Fibroblast of skin of abdomen (primary cell): ENCODE results near the gene HS6ST3.

ENCODE experiments used
- DNase-seq: peaks from one replicate; pipeline ENCODE4 v3.0.0-alpha.2; 2013

Gene HS6ST3

DNA sequence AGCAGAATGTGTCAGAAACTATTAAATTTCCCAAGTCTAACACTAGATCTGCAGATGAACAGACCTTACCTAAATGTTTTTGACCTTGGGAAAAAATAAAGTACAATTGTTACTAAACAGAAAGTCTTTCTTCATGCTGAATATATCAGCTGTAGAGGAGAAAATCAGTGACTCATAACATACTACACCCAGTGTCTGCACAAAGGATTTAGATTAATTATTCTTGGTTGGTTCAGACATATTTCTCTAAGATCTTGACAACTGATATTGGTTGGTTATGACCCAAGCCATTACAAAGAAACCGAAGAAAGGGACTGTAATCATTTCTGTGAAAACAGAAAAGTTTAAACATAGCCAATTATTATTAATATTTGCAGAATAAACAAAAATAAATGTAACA, 225.1 kb downstream of the HS6ST3 start:
- DNase-seq, result no peak

- DNase-seq, result no peak
Observed at GRCh38 chr13:96338030-96338429, 248.1 kb downstream of the HS6ST3 start.

DNA sequence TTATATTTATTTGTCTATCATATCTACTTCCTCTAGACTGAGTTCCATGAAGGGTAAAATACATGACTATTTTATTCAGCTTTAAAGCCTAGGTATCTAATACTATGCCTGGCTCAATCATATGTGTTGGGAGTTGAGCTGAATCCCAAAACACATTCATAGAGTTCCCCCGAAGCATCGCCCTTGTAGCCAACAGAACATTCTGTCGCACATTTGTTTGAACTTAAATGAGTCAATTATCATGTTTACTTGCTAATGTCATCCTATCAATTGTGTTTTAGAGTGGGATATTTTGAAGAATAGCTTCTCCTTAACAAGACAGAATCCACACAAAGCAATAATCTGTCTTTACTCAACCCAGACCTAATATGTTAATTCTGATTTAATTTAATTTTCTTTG, 252.4 kb downstream of the HS6ST3 start:
- no peak for DNase-seq

DNA sequence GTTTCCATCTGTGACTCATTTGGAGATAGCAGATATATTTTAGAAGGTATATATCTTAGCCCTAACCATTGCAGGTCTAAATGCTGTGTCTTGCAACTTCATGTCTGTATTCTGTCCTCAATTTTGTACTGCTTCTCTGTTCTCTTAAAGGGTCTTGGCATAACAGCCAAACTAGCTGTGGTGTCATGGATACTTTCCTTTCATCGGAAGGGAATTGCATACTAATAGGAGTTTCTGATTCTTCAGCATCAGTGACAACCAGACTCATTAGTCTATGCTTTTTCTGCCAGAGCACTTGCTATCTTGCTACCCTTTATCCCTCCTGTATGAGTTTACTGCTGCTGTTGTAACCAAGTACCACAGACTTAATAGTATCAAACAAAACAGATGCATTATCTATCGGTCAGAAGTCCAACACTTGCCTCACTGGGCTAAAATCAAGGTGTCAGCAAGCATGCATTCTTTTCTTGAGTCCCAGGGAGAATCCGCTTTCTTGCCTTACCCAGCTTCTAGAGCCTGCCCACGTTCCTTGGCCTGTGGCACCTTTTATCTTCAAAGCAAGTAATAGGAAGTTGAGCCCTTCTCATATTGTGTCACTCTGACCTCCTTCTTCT, 253.1 kb downstream of the HS6ST3 start:
- no peak for DNase-seq

DNA sequence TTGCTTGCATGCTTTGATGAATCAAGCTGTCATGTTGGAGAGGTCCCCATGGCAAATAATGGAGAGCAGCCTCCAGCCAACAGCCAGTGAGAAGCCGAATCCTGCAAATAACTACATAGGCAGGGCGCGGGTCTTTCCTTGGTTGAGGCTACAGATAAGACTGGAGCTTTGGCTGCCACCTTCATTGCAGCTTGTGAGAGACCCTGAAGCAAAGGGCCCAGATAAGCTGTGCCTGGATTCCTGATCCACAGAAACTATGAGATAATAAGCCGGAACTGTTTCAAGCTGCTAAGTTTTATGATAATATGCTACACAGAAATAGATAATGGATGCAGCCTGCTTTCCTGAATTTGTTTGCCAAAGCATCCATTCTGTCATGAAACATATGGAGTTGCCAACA, 257.0 kb downstream of the HS6ST3 start:
- no peak for DNase-seq

GRCh38 chr13:96373597-96373996, 283.7 kb downstream of the HS6ST3 start:
- no peak for DNase-seq

- no peak for DNase-seq
Observed at GRCh38 chr13:96377835-96378234, 287.9 kb downstream of the HS6ST3 start.

DNA sequence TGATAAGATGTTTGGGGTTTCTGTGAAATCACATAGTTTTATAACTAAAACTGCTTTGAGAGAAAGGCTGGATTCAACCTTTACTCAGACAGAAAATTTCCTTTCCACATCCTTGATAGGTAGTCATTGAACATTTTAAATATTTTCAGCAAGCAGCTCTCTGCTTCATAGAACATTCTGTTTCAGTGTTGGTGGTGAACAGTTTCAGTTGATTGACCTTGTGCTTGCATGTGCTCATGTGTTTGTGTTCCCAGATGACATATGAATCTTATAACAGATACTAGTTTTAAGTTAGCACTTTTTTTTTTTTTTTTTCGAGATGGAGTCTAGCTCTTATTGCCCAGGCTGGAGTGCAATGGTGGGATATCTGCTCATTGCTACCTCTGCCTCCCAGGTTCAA, 290.1 kb downstream of the HS6ST3 start:
- DNase-seq, result no peak

GRCh38 chr13:96381681-96382080, 291.8 kb downstream of the HS6ST3 start:
- DNase-seq, result no peak

DNA sequence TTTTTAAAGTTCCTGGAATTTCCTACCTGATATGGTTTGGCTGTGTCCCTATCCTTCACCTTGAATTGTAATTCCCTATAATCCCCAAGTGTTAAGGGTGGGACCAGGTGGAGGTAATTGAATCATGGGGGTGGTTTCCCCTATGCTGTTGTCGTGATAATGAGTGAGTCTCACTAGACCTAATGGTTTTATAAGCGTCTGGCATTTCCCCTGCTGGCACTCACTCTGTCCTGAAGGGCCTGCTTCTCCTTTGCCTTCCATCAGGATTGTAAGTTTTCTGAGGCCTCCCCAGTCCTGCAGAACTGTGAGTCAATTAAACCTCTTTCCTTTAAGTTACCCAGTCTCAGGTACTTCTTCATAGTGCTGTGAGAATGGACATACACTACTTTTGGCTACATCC, 298.7 kb downstream of the HS6ST3 start:
- no peak for DNase-seq

DNA sequence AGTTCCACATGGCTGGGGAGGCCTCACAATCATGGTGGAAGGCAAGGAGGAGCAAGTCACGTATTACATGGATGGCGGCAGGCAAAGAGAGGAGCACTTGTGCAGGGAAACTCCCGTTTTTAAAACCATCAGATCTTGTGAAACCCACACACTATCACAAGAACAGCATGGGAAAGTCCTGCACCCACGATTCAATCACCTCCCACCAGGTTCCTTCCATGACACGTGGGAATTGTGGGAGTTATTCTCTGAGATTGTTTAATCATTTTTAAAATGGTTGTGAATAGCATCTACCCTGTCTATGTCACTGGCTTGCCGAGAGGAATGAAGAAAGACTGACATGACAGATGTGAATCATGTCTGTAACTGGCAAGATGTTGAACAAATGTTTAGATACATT, 301.7 kb downstream of the HS6ST3 start:
- DNase-seq, result no peak

GRCh38 chr13:96397807-96398206, 307.9 kb downstream of the HS6ST3 start:
- DNase-seq, result no peak

DNA sequence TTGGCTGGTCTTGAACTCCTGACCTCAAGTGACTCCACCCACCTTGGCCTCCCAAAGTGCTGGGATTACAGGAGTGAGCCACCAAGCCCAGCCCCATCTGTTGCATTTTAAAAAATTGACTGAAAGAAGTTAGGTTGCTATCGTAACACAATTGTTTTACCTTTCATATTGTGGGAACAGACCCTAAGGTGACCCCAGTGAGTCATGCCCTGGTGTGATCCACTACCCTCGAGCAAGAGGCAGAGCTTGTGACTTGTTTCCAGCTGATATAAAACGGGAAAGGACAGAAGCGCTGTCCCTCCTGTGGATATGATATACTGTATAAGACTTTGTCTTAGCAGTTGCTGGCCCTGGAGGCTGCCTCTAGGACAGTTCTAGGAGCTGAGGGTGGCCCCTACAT, 308.6 kb downstream of the HS6ST3 start:
- DNase-seq, result no peak

GRCh38 chr13:96403241-96403640, 313.3 kb downstream of the HS6ST3 start:
- DNase-seq, result no peak

- no peak for DNase-seq
Observed at GRCh38 chr13:96403651-96404050, 313.7 kb downstream of the HS6ST3 start.

DNA sequence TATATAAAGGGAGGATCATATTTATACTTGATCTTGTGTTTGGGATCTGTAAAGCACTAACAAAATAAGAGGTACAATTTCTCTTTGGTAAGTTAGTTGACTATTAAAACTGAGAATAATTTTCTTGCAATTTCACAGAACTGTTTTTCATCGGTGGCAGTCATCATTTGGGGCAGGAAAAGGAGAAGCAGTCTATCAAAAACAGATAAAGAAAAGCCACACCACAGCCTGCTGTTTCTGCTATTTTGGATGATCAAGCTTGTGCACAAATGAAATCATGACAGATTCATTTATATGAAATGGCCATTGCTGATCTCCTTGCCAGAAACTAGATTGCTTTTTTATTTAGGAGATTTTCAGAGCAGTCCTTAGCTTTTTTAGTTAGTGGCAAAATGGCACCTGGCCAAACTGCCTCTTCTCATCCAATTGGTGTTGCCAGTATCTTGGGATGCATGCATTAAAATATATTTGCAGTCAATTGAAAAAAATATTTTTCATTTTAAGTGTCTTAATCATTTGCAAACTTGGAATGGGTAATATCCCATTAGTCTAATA, 326.0 kb downstream of the HS6ST3 start:
- no peak for DNase-seq

DNA sequence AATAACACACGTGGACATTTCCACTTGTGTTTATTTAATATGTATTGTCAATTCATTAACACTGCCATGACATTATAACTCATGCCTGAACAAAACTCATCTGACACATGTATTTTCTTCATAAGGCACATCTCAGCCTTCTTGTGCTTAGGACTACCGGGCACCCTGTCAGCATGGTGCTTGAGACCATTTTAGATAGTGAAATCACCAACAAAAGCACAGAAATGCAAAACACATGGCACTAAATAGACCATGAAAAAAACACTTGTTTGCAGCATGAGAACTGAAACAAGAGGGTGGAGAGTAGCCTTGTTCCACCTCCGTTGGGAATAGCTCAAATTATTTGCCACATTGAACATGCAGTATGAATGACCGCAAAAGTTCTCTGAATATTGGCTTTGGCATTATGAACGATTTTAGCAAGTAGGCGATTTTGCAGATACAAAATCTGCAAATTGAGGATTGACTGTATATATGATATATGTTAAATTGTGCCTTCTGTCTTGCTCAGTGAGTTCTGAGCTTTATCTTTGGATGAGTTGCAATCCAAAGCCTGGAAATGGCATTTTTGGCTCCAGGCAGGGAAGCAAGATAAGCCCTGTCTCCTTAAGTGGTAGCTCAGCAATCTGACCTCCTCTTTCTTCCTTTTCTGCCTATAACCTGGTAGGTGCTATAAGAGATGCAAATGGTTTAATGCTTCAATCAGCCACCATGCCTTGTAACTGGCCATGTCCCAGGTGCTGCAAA, 328.2 kb downstream of the HS6ST3 start:
- no peak for DNase-seq

DNA sequence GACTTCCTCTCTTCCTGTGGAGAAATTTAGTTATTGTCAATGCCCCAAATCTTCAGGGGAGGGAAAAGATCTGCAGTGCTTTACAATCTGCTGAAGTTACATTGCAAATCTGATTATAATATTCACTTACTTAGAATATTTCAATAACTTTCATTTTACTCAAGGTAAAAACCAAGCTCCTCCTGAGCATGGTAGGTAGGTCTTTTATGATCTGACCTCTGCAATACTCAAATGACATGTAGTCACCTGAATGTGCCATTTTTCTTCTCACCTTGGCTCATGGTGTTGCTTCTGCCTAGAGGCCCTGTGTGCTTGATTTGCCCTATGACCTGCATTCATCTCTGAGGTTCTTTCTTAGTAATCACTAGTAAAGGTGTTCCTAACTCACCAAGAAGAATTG, 331.4 kb downstream of the HS6ST3 start:
- no peak for DNase-seq

GRCh38 chr13:96422002-96422401, 332.1 kb downstream of the HS6ST3 start:
- no peak for DNase-seq

DNA sequence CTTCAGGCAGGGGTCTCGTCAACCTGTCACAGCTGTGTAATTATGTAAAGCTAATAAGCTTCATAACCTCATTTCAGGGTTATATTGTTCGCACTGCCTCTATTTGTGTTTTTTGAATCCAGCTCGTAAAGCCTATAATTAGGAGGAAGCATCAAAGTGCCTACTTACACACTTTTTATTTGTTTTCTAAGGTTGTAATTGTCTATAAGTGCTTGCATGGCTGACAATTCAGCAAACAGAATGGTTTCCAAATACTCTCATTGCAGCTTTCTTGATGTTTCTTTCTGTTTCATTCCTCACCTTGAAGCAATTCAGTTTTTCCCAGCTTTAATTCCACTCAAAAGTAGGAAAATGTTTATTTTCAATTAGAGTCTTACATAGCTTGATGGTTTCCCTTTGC, 336.3 kb downstream of the HS6ST3 start:
- DNase-seq, result no peak

DNA sequence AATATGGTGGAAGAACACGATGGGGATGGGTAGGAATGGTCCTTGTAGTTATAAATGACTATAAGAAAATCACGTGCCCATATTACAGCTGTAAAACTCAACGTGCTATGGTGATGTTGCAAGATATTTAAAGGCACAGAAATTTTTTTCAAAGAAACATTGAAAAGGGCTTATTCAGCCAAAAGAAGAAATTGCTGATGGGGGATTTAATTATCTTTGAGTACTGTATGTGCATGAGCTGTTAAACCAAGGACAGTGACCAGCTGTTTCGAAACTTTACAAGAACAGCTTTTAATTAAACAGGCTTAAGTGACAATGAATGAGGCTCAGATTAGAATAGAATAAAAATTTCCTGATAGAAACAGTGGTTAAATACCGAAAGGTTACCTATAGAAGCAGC, 339.0 kb downstream of the HS6ST3 start:
- no peak for DNase-seq

- DNase-seq, result no peak
Observed at GRCh38 chr13:96431044-96431581, 341.2 kb downstream of the HS6ST3 start.

- no peak for DNase-seq
Observed at GRCh38 chr13:96444676-96445075, 354.8 kb downstream of the HS6ST3 start.

GRCh38 chr13:96449920-96450319, 360.0 kb downstream of the HS6ST3 start:
- DNase-seq, result no peak
